Osteocyte (in vitro differentiated cells): ENCODE measurements around the gene CLECL1. TPM values are rescaled to one million over a fixed set of nuclear protein-coding genes. Genes with fewer than 3 reads are reported as not detected.
"Not testable (repeated sequence)": the region's sequence is repeated elsewhere in the genome, so short reads cannot be mapped to it uniquely, and the experiment has no call there.

Experiments
- DNase-seq: peaks from one replicate; pipeline ENCODE4 v3.0.0; 2021; ENCODE audit warnings: mixed read lengths; ENCODE audit not compliant: unreplicated experiment; ENCODE audit errors: extremely low spot score
- H3K27ac Mint-ChIP-seq: one replicate; pipeline ENCODE4 v1.8.0; 2021; ENCODE audit warnings: mild to moderate bottlenecking, mixed read lengths; ENCODE audit not compliant: unreplicated experiment
- H3K27me3 Mint-ChIP-seq: one replicate; pipeline ENCODE4 v1.8.0; 2021; ENCODE audit warnings: mixed read lengths; ENCODE audit not compliant: unreplicated experiment
- H3K36me3 Mint-ChIP-seq: one replicate; pipeline ENCODE4 v1.8.0; 2021; ENCODE audit warnings: mixed read lengths; ENCODE audit not compliant: unreplicated experiment
- H3K4me1 Mint-ChIP-seq: one replicate; pipeline ENCODE4 v1.8.0; 2021; ENCODE audit warnings: mixed read lengths; ENCODE audit not compliant: unreplicated experiment
- H3K4me3 Mint-ChIP-seq: one replicate; pipeline ENCODE4 v1.8.0; 2021; ENCODE audit warnings: mild to moderate bottlenecking, moderate library complexity, mixed read lengths; ENCODE audit not compliant: unreplicated experiment
- H3K9me3 Mint-ChIP-seq: one replicate; pipeline ENCODE4 v1.8.0; 2021; ENCODE audit warnings: mixed read lengths; ENCODE audit not compliant: unreplicated experiment
- CTCF ChIP-seq: fragments of 200-600 bp; sonication (generic); IDR thresholded peaks from 2 replicates; pipeline ENCODE4 v1.5.0; 2021; ENCODE audit warnings: antibody characterized with exemption, mild to moderate bottlenecking, moderate library complexity
- total RNA-seq: library from RNA; stranded (reverse); gene quantifications from 2 replicates; pipeline ENCODE4 v1.2.1, GENCODE V29; 2021

The CLECL1 gene
- total RNA-seq, 1 donor from 2014 or later, result not detected

- no peak for DNase-seq
- H3K9me3 Mint-ChIP-seq, result no peaks in the 10 kb centered on the region
- H3K4me1 Mint-ChIP-seq, result no peaks in the 10 kb centered on the region
- H3K27ac Mint-ChIP-seq, result no peak overlapping the region
- TF ChIP-seq CTCF, result no peak
- H3K4me3 Mint-ChIP-seq, result no peak overlapping the region
- peaks cover 30% of the 10 kb centered on the region for H3K27me3 Mint-ChIP-seq
- no peaks in the 10 kb centered on the region for H3K36me3 Mint-ChIP-seq
These were observed 26.7 kb downstream of the CLECL1 start for GRCh38 chr12:9706086-9706685.

- not testable (repeated sequence) for H3K4me3 Mint-ChIP-seq, H3K36me3 Mint-ChIP-seq, H3K27ac Mint-ChIP-seq, DNase-seq, H3K9me3 Mint-ChIP-seq, H3K4me1 Mint-ChIP-seq
- peaks cover 37% of the 10 kb centered on the region for H3K27me3 Mint-ChIP-seq
These were observed 28.3 kb downstream of the CLECL1 start for GRCh38 chr12:9704561-9704960.

GRCh38 chr12:9702255-9702654 is 30.6 kb downstream of the CLECL1 start:
- Mint-ChIP-seq H3K36me3 (peaks cover 5% of the 10 kb centered on the region), H3K27ac (no peak overlapping the region), H3K4me3 (no peak overlapping the region), H3K4me1 (no peaks in the 10 kb centered on the region), H3K27me3 (peaks cover 34% of the 10 kb centered on the region), H3K9me3 (peaks cover 21% of the 10 kb centered on the region)
- no peak for DNase-seq
- no peak for TF ChIP-seq CTCF

GRCh38 chr12:9701380-9702154 is 31.3 kb downstream of the CLECL1 start:
- no peak for TF ChIP-seq CTCF
- no peak for DNase-seq
- H3K4me3 Mint-ChIP-seq, result no peak overlapping the region
- H3K9me3 Mint-ChIP-seq, result peaks cover 25% of the 10 kb centered on the region
- H3K27me3 Mint-ChIP-seq, result peaks cover 30% of the 10 kb centered on the region
- H3K4me1 Mint-ChIP-seq, result no peaks in the 10 kb centered on the region
- no peak overlapping the region for H3K27ac Mint-ChIP-seq
- peaks cover 6% of the 10 kb centered on the region for H3K36me3 Mint-ChIP-seq

DNA sequence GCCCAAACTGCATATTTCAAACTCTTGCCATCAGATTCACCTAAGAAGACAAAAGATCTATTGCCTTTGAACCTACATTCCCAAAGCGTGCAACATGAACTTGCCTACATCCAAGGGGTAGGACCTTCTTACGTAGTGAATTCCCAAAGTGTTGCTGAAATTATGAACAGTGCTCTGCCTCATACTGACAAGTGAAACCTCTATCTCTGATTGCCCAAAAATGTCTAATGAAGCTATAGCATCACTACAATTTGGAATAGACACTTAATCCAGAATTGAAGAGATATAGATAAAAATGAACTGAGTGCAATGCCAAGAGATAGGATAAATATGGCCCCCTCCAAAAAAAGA is 32.3 kb downstream of the CLECL1 start:
- Mint-ChIP-seq H3K4me3 (no peak overlapping the region), H3K27ac (no peak overlapping the region), H3K9me3 (peaks cover 28% of the 10 kb centered on the region), H3K4me1 (no peaks in the 10 kb centered on the region), H3K27me3 (peaks cover 22% of the 10 kb centered on the region), H3K36me3 (peaks cover 14% of the 10 kb centered on the region)
- TF ChIP-seq CTCF, result no peak
- no peak for DNase-seq
